ENCODE results near the gene ERG28. TPM values are rescaled to one million over a fixed set of nuclear protein-coding genes. Genes with fewer than 3 reads are reported as not detected.

Gene ERG28
- total RNA-seq, 2 donors from 2014 or later, result 5.3 to 7.1 TPM

DNA sequence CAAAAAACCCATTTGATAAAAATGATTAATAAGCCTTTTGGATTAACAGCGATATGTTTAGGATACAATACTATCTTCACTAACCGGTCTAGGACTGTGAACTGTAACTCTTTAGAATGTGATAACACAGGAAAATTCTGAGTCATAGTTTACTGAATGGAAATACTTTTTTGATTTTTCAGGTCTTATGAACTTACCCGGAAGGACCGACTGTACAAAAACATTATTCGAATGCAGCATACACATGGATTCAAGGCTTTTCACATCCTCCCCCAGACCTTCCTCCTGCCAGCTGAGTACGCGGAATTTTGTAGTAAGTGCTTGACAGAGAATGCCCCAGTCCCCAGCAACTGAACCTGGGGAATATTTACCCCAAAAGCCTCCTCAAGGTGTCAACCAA is 29.3 kb upstream of the ERG28 start:
- TF ChIP-seq, protein P1, sequence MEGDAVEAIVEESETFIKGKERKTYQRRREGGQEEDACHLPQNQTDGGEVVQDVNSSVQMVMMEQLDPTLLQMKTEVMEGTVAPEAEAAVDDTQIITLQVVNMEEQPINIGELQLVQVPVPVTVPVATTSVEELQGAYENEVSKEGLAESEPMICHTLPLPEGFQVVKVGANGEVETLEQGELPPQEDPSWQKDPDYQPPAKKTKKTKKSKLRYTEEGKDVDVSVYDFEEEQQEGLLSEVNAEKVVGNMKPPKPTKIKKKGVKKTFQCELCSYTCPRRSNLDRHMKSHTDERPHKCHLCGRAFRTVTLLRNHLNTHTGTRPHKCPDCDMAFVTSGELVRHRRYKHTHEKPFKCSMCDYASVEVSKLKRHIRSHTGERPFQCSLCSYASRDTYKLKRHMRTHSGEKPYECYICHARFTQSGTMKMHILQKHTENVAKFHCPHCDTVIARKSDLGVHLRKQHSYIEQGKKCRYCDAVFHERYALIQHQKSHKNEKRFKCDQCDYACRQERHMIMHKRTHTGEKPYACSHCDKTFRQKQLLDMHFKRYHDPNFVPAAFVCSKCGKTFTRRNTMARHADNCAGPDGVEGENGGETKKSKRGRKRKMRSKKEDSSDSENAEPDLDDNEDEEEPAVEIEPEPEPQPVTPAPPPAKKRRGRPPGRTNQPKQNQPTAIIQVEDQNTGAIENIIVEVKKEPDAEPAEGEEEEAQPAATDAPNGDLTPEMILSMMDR (IDR thresholded peaks at IDR 0.05), result no peak
- Histone ChIP-seq H3K4me3 (no peak overlapping the region), H3K27me3 (no peaks in the 10 kb centered on the region), H3K27ac (no peak overlapping the region), H3K36me3 (peaks cover 13% of the 10 kb centered on the region), H3K9me3 (peaks cover 0 to 2% of the 10 kb centered on the region in 2 donors), H3K4me1 (no peaks in the 10 kb centered on the region)
- no peak for DNase-seq (ENCODE audit: low spot score)

DNA sequence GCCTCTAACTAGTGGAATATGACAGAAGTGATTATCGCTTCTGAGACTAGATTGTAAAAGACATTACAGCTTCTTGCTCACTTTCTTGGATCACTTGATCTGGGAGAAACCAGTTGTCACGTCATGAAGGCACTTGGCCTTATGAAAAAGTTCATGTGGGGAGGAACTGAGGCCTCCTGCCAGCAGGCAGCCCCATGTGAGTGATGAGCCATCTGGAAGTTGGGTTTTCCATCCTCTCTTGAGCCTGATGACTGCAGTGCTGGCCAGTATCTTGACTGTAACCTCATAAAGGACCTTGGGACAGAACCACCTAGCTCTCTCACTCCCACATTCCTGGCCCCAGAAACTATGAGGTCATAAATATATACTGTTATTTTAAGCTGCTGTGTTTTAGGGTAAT is 28.3 kb upstream of the ERG28 start:
- Histone ChIP-seq H3K4me3 (no peak overlapping the region), H3K27me3 (no peaks in the 10 kb centered on the region), H3K9me3 (no peaks in the 10 kb centered on the region), H3K4me1 (no peaks in the 10 kb centered on the region), H3K27ac (no peak overlapping the region), H3K36me3 (peaks cover 20% of the 10 kb centered on the region)
- peak; percentile 75 for DNase-seq (ENCODE audit: low spot score)
- TF ChIP-seq, protein P1 (IDR thresholded peaks at IDR 0.05), result no peak

DNA sequence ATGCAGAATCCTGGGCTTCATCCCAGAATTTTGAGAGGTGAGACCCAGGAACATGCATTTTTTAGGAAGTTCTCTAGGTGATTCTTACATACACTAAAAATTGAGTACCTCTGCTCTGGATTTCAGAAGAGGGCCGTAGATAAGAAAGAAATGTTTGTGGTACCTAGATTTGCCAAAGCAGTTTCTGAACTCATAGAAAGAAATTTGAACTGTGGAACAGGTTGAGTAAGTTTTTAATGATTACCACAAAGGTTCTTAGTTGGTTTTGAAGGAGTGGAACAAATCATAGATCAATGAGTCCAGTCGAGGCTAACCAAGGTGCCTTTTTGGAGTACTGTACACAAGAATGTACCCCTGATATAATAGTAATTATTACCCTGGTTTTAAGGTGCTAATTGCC is 25.2 kb upstream of the ERG28 start:
- Histone ChIP-seq H3K27ac (no peak overlapping the region), H3K4me3 (no peak overlapping the region), H3K36me3 (peaks cover 22% of the 10 kb centered on the region), H3K9me3 (no peaks in the 10 kb centered on the region), H3K27me3 (no peaks in the 10 kb centered on the region), H3K4me1 (no peaks in the 10 kb centered on the region)
- TF ChIP-seq, protein P1 (IDR thresholded peaks at IDR 0.05), result no peak
- no peak for DNase-seq (ENCODE audit: low spot score)

DNA sequence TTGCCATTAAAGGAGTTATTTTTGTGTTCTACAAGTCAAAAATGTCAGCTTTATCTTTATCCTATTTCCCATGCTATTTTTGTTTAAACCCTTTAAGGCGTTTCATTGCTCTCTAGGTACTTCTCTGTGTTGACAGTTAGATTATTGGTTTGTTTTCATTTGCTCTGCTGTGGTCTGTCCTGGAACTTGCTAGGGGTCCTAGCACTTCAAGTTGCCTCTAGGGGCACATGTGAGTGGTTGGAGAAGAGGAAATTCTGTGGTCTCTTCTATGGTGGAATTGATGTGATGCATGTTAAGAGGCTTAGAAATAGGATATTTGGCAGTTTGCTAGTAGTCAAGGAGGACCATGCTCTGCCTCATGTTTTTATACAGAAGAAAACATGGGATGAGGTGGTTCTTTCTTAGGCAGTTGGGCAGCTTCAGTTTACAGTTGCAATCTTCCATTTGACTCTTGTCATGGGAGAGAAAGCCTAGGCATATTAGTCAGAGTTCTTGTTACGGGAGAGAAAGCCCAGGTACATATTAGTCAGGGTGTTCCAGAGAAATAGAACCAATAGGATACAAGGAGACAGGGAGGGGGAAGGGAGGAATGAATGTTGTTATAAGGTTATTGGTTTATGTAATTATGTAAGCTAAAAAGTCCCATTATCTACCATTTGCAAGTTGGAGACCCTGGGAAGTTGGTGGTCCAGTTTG is 14.7 kb upstream of the ERG28 start:
- Histone ChIP-seq H3K4me1 (no peaks in the 10 kb centered on the region), H3K27me3 (no peaks in the 10 kb centered on the region), H3K27ac (no peak overlapping the region), H3K4me3 (no peak overlapping the region), H3K36me3 (no peaks in the 10 kb centered on the region), H3K9me3 (no peaks in the 10 kb centered on the region)
- DNase-seq (ENCODE audit: low spot score), result no peak
- TF ChIP-seq, protein P1 (IDR thresholded peaks at IDR 0.05), result no peak

DNA sequence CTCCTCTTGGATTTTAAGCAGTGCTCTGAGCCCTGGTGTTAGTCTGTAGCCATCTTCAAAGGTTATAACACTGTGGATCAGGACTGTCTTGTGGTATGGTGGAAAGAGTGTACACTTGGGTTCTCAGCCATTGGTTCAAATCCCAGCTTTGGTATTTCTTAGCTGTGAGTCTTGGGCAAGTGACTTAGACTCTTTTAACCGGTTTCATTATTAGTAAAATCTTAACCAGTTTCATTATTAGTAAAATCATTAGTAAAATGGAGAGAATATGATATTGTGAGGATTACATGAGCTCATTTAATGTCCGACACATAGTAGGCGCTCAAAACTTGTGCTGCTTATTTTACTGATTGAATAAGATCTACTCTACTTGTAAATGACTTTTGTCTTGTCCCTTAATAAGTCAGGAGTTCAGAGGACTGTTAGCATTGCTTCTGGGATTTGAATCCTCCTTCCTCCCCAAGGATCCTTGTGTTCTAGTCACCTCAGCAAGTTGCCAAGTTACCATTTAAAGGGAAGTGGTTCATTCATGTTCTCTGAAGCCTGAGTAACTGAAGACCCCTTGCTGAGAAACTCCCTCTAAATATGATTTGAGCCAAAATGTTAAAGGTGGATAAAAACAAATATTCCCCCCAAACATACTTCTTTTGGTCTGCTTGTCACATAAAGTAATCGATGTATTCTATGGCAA is 12.8 kb upstream of the ERG28 start:
- Histone ChIP-seq H3K4me3 (no peak overlapping the region), H3K36me3 (peaks cover 11% of the 10 kb centered on the region), H3K27me3 (no peaks in the 10 kb centered on the region), H3K9me3 (no peaks in the 10 kb centered on the region), H3K4me1 (no peaks in the 10 kb centered on the region), H3K27ac (no peak overlapping the region)
- TF ChIP-seq, protein P1 (IDR thresholded peaks at IDR 0.05), result no peak
- DNase-seq (ENCODE audit: low spot score), result no peak
